GM10248 (cell line): ENCODE results near the gene SSRP1.
A peak's percentile ranks its signal among the peaks of the same experiment; 100 is the strongest.

Experiments
- CTCF ChIA-PET: fragments of 300-600 bp; sonication (Branson Sonifier 250); formaldehyde crosslinking; extraction: SDS; loops from one replicate; lab custom pipeline; 2021; ENCODE audit warnings: antibody characterized with exemption; lab: Yijun Ruan, JAX
- POLR2A ChIA-PET: fragments of 350-650 bp; sonication (Branson Sonifier 250); formaldehyde crosslinking; extraction: SDS; loops from one replicate; lab custom pipeline; 2020; ENCODE audit warnings: antibody characterized with exemption; lab: Yijun Ruan, JAX
- DNase-seq: peaks from one replicate; pipeline ENCODE4 v3.0.0; 2012; ENCODE audit errors: extremely low spot score
- CTCF ChIP-seq: IDR thresholded peaks from 2 replicates; pipeline ENCODE4 v1.5.1; 2012; ENCODE audit warnings: mild to moderate bottlenecking, low read depth; ENCODE audit errors: extremely low read depth, missing control alignments, control extremely low read depth

The SSRP1 gene

GRCh38 chr11:57349491-57350274, 14.0 kb upstream of the SSRP1 start:
- ChIA-PET POLR2A (no interaction called here), CTCF (interaction anchor here (0.7 to 7.2 kb wide), 15 partner anchors 8 to 293 kb away, joined by 3 to 60 read pairs (median 5); partner anchors contain the start of genes P2RX3 and SSRP1)
- peak; percentile 85 for TF ChIP-seq CTCF
- peak; percentile 81 for DNase-seq

- no peak for DNase-seq
- POLR2A ChIA-PET, result no interaction called here
- no peak for TF ChIP-seq CTCF
- CTCF ChIA-PET, result interaction anchor here (0.7 to 7.2 kb wide), 16 partner anchors 10 to 507 kb away, joined by 3 to 60 read pairs (median 4); partner anchors contain the start of genes P2RX3 and SSRP1
Observed at GRCh38 chr11:57348636-57349313, 13.1 kb upstream of the SSRP1 start.

GRCh38 chr11:57348052-57348451, 12.4 kb upstream of the SSRP1 start:
- TF ChIP-seq CTCF, result no peak
- no peak for DNase-seq
- CTCF ChIA-PET, result interaction anchor here (0.7 to 7.2 kb wide), 15 partner anchors 11 to 507 kb away, joined by 3 to 60 read pairs (median 5); partner anchors contain the start of gene SSRP1
- POLR2A ChIA-PET, result no interaction called here

GRCh38 chr11:57347336-57347735, 11.6 kb upstream of the SSRP1 start:
- DNase-seq, result no peak
- no peak for TF ChIP-seq CTCF
- ChIA-PET CTCF (interaction anchor here (0.7 to 7.2 kb wide), 13 partner anchors 11 to 1330 kb away, joined by 3 to 60 read pairs (median 7); partner anchors contain the start of genes P2RX3 and SSRP1), POLR2A (no interaction called here)

GRCh38 chr11:57345555-57346211, 10.0 kb upstream of the SSRP1 start:
- CTCF ChIA-PET, result interaction anchor here (0.8 to 7.2 kb wide), 40 partner anchors 9 to 1331 kb away, joined by 3 to 60 read pairs (median 4); partner anchors contain the start of genes P2RX3, RTN4RL2 and SSRP1
- peak; percentile 80 for DNase-seq
- POLR2A ChIA-PET, result no interaction called here
- TF ChIP-seq CTCF, result peak; percentile 80

- ChIA-PET POLR2A (no interaction called here), CTCF (interaction anchor here (1.6 to 7.2 kb wide), 5 partner anchors 8 to 297 kb away, joined by 6 to 60 read pairs (median 28); partner anchors contain the start of genes P2RX3 and SSRP1)
Observed at GRCh38 chr11:57344826-57345225, 9.1 kb upstream of the SSRP1 start.

More at GRCh38 chr11:57344826-57345225, 9.1 kb upstream of the SSRP1 start:
- TF ChIP-seq CTCF, result no peak
- no peak for DNase-seq
